ENCODE measurements around the gene LMO1.

DNA sequence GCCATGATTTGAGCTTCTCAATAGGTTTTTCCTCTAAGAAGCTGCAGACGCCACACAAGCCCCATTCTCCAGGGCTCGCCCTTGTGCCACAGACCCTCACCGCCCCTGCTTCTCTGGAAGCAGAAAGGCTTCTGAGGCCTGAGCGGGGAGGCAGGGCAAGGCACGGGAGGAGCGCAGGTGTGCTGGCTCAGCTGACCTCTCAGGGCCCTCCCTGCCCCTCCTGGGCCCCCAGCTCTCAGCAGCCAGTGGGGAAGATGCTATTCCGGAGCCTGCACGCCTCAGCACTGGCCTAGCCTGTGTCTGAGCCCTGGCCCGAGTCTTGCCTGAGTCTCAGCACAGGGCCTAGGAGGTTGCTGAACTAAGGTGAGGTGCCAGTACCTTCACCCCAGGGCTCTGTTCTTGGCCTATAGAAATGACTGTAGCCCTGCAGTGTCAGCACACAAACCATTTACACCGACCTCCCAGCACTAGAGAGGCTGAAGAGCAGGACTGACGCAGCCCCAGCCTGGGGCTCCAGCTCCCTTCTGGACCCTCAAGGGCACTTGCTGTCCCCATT lies 47.1 kb upstream of the LMO1 start:
- TF ChIP-seq, protein P1, sequence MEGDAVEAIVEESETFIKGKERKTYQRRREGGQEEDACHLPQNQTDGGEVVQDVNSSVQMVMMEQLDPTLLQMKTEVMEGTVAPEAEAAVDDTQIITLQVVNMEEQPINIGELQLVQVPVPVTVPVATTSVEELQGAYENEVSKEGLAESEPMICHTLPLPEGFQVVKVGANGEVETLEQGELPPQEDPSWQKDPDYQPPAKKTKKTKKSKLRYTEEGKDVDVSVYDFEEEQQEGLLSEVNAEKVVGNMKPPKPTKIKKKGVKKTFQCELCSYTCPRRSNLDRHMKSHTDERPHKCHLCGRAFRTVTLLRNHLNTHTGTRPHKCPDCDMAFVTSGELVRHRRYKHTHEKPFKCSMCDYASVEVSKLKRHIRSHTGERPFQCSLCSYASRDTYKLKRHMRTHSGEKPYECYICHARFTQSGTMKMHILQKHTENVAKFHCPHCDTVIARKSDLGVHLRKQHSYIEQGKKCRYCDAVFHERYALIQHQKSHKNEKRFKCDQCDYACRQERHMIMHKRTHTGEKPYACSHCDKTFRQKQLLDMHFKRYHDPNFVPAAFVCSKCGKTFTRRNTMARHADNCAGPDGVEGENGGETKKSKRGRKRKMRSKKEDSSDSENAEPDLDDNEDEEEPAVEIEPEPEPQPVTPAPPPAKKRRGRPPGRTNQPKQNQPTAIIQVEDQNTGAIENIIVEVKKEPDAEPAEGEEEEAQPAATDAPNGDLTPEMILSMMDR (IDR thresholded peaks at IDR 0.05) = no peak
- TF ChIP-seq POLR2AphosphoS5 (IDR thresholded peaks at IDR 0.05) = no peak
- no peak for TF ChIP-seq POLR2A (IDR thresholded peaks at IDR 0.05)
- no peak for TF ChIP-seq EP300 (IDR thresholded peaks at IDR 0.05)
